Measurements from ENCODE around the gene FSTL3.
A peak's percentile ranks its signal among the peaks of the same experiment; 100 is the strongest.
"Not testable (repeated sequence)": the region's sequence is repeated elsewhere in the genome, so short reads cannot be mapped to it uniquely, and the experiment has no call there.

FSTL3 gene

DNA sequence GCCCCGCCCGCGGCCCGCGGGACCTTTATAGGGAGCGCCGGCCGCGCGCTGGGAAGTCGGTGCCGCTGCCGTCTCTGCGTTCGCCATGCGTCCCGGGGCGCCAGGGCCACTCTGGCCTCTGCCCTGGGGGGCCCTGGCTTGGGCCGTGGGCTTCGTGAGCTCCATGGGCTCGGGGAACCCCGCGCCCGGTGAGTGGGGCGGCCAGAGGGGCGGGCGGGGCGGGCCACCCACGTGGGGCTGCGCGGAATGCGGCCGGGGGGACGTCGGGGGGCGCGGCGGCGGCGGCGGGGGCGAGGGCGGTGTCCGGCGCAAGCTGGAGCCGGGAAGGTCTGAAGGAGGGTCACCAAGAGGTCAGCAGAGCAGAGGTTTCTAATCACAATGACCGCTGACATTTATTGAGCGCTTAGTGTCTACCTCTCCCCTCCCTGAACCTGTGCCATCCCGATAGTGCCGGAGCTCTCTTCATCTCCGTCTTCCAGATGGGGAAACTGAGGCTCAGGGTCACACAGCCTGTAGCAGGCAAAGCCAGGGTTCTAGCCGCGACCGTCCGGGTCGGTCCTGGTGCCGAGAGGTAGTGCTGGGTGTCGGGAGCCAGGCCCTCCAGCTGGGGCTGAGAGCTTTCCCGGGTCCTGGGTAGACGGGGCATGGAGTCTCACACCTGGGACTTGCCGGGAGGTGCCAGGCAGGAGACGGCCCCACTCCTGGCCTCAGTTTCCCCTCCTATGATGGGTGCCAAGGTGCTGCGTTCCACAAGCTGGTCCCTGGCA, at the start of gene FSTL3:
TSS of gene FSTL3 (plus strand) at position 54 of the 767 bp plus-strand sequence. CDS start at position 86, 32 bp downstream.
- H3K9me3 ChIP-seq (ENCODE audit: control insufficient read depth in 1 of 2, low read length in 2 of 2): no peaks in the 10 kb centered on the region
- H3K9ac ChIP-seq (ENCODE audit: low read depth in 1 of 2, low read length in 2 of 2): peak within 1 kb of the TSS; percentile 2 to 69
- peak within 1 kb of the TSS; percentile 41 for H3K27ac ChIP-seq (ENCODE audit: low read depth, low read length)
- H3K4me3 ChIP-seq (ENCODE audit: low read depth in 1 of 2, low read length in 2 of 2): peak within 1 kb of the TSS; percentile 48
- peaks cover 24 to 28% of the 10 kb centered on the region in 2 donors for H3K27me3 ChIP-seq (ENCODE audit: control insufficient read depth in 1 of 2, insufficient read depth in 2 of 2, low read length in 2 of 2)
- H3K4me1 ChIP-seq (ENCODE audit: control insufficient read depth in 1 of 2, insufficient read depth in 2 of 2, low read length in 2 of 2): peaks cover 6 to 18% of the 10 kb centered on the region in 2 donors
- no peaks in the 10 kb centered on the region for H3K36me3 ChIP-seq (ENCODE audit: control insufficient read depth in 1 of 2, insufficient read depth in 2 of 2, low read length in 2 of 2)

- not testable (repeated sequence) for H3K4me1 ChIP-seq (ENCODE audit: control insufficient read depth in 1 of 2, insufficient read depth in 2 of 2, low read length in 2 of 2); H3K27me3 ChIP-seq (ENCODE audit: control insufficient read depth in 1 of 2, insufficient read depth in 2 of 2, low read length in 2 of 2); H3K9me3 ChIP-seq (ENCODE audit: control insufficient read depth in 1 of 2, low read length in 2 of 2); H3K27ac ChIP-seq (ENCODE audit: low read depth, low read length); H3K9ac ChIP-seq (ENCODE audit: low read depth in 1 of 2, low read length in 2 of 2); H3K4me3 ChIP-seq (ENCODE audit: low read depth in 1 of 2, low read length in 2 of 2)
- peaks cover 4 to 49% of the 10 kb centered on the region in 2 donors for H3K36me3 ChIP-seq (ENCODE audit: control insufficient read depth in 1 of 2, insufficient read depth in 2 of 2, low read length in 2 of 2)
These were observed 49.6 kb upstream of the FSTL3 start for GRCh38 chr19:626566-626965.

DNA sequence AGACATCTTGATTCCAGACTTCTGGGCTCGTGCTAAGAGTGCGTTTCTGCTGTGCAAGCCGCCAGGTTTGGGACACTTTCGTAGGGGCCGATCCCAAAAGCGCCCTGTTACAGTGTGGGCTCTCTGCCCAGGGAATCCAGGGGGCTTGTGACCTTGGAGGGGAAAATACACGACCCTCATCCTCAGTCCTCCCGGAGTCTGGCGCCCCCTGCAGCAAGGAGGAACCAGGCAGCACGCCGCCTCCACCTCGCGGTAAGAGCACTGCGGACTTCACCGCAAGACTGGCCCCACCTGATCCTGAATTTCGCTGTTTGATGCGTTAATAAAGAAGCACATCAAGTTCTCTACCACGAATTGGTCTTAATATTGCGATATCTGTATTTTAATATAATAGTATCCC, 48.0 kb upstream of the FSTL3 start:
- no peaks in the 10 kb centered on the region for H3K27me3 ChIP-seq (ENCODE audit: control insufficient read depth in 1 of 2, insufficient read depth in 2 of 2, low read length in 2 of 2)
- peaks cover 4 to 38% of the 10 kb centered on the region in 2 donors for H3K36me3 ChIP-seq (ENCODE audit: control insufficient read depth in 1 of 2, insufficient read depth in 2 of 2, low read length in 2 of 2)

DNA sequence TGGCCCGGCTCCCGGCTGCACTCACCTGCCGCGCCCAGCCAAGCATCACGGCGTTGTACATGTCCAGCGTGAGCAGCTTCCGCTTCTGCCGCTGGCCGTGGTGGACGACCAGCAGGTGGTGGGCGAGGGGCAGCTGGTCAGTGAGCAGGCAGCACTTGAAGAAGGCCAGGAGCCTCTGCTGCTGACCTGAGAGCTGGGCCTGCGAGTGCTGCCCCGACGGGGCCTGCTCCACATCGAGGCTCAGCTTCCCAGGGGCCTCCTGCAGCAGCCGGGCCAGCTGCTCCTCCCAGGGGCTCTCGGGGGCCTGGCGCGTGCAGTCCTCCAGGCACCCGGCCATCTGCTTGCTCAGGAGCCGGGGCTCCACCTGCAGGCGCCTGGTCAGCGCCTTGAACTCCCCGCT, 46.7 kb upstream of the FSTL3 start:
- H3K27ac ChIP-seq (ENCODE audit: low read depth, low read length); H3K4me3 ChIP-seq (ENCODE audit: low read depth in 1 of 2, low read length in 2 of 2); H3K9ac ChIP-seq (ENCODE audit: low read depth in 1 of 2, low read length in 2 of 2); H3K9me3 ChIP-seq (ENCODE audit: control insufficient read depth in 1 of 2, low read length in 2 of 2); H3K27me3 ChIP-seq (ENCODE audit: control insufficient read depth in 1 of 2, insufficient read depth in 2 of 2, low read length in 2 of 2): not testable (repeated sequence)
- peaks cover 4 to 32% of the 10 kb centered on the region in 2 donors for H3K36me3 ChIP-seq (ENCODE audit: control insufficient read depth in 1 of 2, insufficient read depth in 2 of 2, low read length in 2 of 2)
- peaks cover 12 to 16% of the 10 kb centered on the region in 2 donors for H3K4me1 ChIP-seq (ENCODE audit: control insufficient read depth in 1 of 2, insufficient read depth in 2 of 2, low read length in 2 of 2)

More for the DNA sequence above, 48.0 kb upstream of the FSTL3 start:
- no peak overlapping the region for H3K27ac ChIP-seq (ENCODE audit: low read depth, low read length)
- no peak overlapping the region for H3K4me3 ChIP-seq (ENCODE audit: low read depth in 1 of 2, low read length in 2 of 2)
- H3K4me1 ChIP-seq (ENCODE audit: control insufficient read depth in 1 of 2, insufficient read depth in 2 of 2, low read length in 2 of 2): peaks cover 7 to 8% of the 10 kb centered on the region in 2 donors
- no peak overlapping the region for H3K9ac ChIP-seq (ENCODE audit: low read depth in 1 of 2, low read length in 2 of 2)
- H3K9me3 ChIP-seq (ENCODE audit: control insufficient read depth in 1 of 2, low read length in 2 of 2): no peaks in the 10 kb centered on the region

DNA sequence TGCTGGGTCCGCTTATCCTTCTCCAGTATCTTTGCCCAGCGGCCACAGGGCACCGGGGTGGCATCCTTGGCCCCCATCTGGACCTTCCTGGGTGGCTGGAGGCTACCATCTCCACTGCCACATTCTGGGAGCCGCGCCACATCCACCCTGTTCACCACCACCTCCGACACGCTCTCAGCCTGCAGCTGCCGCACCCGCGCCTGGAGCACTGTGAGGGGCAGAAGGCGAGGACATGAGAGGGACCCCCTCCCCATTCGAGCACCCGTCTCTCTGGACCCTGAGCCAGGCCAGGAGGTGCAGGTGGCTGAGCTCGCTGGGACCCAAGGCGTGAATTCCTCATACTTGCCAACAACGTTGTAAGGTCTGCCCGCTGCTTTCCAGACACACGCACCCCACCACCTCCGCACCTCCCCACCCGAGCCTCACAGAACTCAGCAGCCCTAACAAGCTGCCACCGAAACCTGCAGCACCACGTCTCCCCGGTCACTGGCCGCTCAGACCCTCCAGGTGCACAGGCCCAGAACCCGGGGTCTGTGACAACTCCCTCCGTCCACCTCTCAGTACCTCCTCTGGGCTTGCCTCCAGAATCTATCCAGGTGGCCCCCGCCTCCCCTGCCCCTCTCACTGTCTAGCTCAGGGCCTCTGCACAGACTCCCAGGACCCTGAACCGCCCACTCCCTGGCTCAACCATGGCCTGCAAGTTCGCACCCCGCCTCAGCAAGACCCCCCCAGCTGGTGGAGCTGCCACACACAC, 46.1 kb upstream of the FSTL3 start:
- Histone ChIP-seq H3K36me3 (ENCODE audit: control insufficient read depth in 1 of 2, insufficient read depth in 2 of 2, low read length in 2 of 2) (peaks cover 3 to 26% of the 10 kb centered on the region in 2 donors), H3K4me3 (ENCODE audit: low read depth in 1 of 2, low read length in 2 of 2) (no peak overlapping the region), H3K27me3 (ENCODE audit: control insufficient read depth in 1 of 2, insufficient read depth in 2 of 2, low read length in 2 of 2) (no peaks in the 10 kb centered on the region), H3K27ac (ENCODE audit: low read depth, low read length) (no peak overlapping the region), H3K4me1 (ENCODE audit: control insufficient read depth in 1 of 2, insufficient read depth in 2 of 2, low read length in 2 of 2) (peaks cover 12 to 16% of the 10 kb centered on the region in 2 donors), H3K9ac (ENCODE audit: low read depth in 1 of 2, low read length in 2 of 2) (no peak overlapping the region), H3K9me3 (ENCODE audit: control insufficient read depth in 1 of 2, low read length in 2 of 2) (no peaks in the 10 kb centered on the region)

GRCh38 chr19:632579-633067, 43.6 kb upstream of the FSTL3 start:
- Histone ChIP-seq H3K27ac (ENCODE audit: low read depth, low read length) (peak overlapping the region; percentile 56), H3K4me1 (ENCODE audit: control insufficient read depth in 1 of 2, insufficient read depth in 2 of 2, low read length in 2 of 2) (peaks cover 12 to 16% of the 10 kb centered on the region in 2 donors), H3K36me3 (ENCODE audit: control insufficient read depth in 1 of 2, insufficient read depth in 2 of 2, low read length in 2 of 2) (peaks cover 0 to 18% of the 10 kb centered on the region in 2 donors), H3K9me3 (ENCODE audit: control insufficient read depth in 1 of 2, low read length in 2 of 2) (no peaks in the 10 kb centered on the region), H3K27me3 (ENCODE audit: control insufficient read depth in 1 of 2, insufficient read depth in 2 of 2, low read length in 2 of 2) (no peaks in the 10 kb centered on the region), H3K9ac (ENCODE audit: low read depth in 1 of 2, low read length in 2 of 2) (peak overlapping the region; percentile 49 to 71), H3K4me3 (ENCODE audit: low read depth in 1 of 2, low read length in 2 of 2) (peak overlapping the region; percentile 77 to 92)

- H3K27ac ChIP-seq (ENCODE audit: low read depth, low read length): peak within 1 kb of the TSS; percentile 56
- H3K27me3 ChIP-seq (ENCODE audit: control insufficient read depth in 1 of 2, insufficient read depth in 2 of 2, low read length in 2 of 2): no peaks in the 10 kb centered on the region
- peak within 1 kb of the TSS; percentile 77 to 92 for H3K4me3 ChIP-seq (ENCODE audit: low read depth in 1 of 2, low read length in 2 of 2)
- H3K9me3 ChIP-seq (ENCODE audit: control insufficient read depth in 1 of 2, low read length in 2 of 2): no peaks in the 10 kb centered on the region
- peaks cover 12 to 16% of the 10 kb centered on the region in 2 donors for H3K4me1 ChIP-seq (ENCODE audit: control insufficient read depth in 1 of 2, insufficient read depth in 2 of 2, low read length in 2 of 2)
- peaks cover 0 to 15% of the 10 kb centered on the region in 2 donors for H3K36me3 ChIP-seq (ENCODE audit: control insufficient read depth in 1 of 2, insufficient read depth in 2 of 2, low read length in 2 of 2)
- H3K9ac ChIP-seq (ENCODE audit: low read depth in 1 of 2, low read length in 2 of 2): peak within 1 kb of the TSS; percentile 53 to 71
These were observed 43.0 kb upstream of the FSTL3 start, which contains the start of gene POLRMT for GRCh38 chr19:633068-633785. Gene POLRMT (minus strand): TSS chr19:633537. CDS start chr19:633512, 25 bp downstream.

DNA sequence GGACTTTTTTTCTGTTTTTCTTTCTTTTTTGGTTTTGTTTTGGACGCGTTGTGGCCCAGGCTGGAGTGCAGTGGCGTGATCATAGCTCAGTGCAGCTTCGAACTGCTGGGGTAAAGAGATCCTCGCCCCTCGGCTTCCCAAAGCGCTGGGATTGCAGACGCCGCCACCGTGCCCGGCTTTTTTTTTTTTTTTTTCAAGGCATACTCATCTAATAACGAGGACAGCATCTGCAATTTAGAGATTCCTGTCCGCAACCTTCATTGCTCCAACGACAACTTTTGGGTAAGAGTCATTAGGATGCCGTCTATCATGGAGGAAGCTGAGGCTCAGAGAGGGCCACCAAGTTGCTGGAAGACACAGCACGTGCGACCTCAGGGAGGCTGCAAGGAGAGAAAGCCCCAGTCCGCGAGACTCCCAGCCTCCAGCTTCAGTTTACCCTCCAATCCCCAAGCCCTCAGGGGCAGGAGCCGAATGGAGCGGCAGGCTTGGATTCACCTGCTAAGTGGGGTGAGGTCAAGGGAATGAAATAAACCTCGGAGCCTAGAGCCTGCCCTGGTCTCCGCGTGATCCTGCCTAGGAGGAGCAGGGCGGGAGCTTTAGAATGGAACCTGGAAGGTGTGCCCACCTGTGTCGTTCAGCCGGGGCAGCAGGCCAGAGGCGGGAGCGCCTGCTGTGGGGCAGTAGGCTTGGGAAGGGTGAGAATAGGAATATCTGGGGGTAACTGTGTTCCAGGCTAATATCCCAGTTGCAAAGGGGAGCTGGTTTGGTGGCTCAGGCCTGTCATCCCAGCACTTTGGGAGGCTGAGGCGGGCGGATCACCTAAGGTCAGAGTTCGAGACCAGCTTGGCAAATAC, 42.2 kb upstream of the FSTL3 start:
- Histone ChIP-seq H3K9me3 (ENCODE audit: control insufficient read depth in 1 of 2, low read length in 2 of 2) (no peaks in the 10 kb centered on the region), H3K4me3 (ENCODE audit: low read depth in 1 of 2, low read length in 2 of 2) (peak overlapping the region; percentile 77 to 82), H3K27ac (ENCODE audit: low read depth, low read length) (no peak overlapping the region), H3K36me3 (ENCODE audit: control insufficient read depth in 1 of 2, insufficient read depth in 2 of 2, low read length in 2 of 2) (peaks cover 0 to 8% of the 10 kb centered on the region in 2 donors), H3K9ac (ENCODE audit: low read depth in 1 of 2, low read length in 2 of 2) (peak overlapping the region; percentile 53 to 66), H3K27me3 (ENCODE audit: control insufficient read depth in 1 of 2, insufficient read depth in 2 of 2, low read length in 2 of 2) (no peaks in the 10 kb centered on the region), H3K4me1 (ENCODE audit: control insufficient read depth in 1 of 2, insufficient read depth in 2 of 2, low read length in 2 of 2) (peaks cover 18 to 22% of the 10 kb centered on the region in 2 donors)

GRCh38 chr19:634975-635652, 41.1 kb upstream of the FSTL3 start:
- H3K27ac ChIP-seq (ENCODE audit: low read depth, low read length): no peak overlapping the region
- H3K36me3 ChIP-seq (ENCODE audit: control insufficient read depth in 1 of 2, insufficient read depth in 2 of 2, low read length in 2 of 2): peaks cover 0 to 3% of the 10 kb centered on the region in 2 donors
- H3K9me3 ChIP-seq (ENCODE audit: control insufficient read depth in 1 of 2, low read length in 2 of 2): no peaks in the 10 kb centered on the region
- no peaks in the 10 kb centered on the region for H3K27me3 ChIP-seq (ENCODE audit: control insufficient read depth in 1 of 2, insufficient read depth in 2 of 2, low read length in 2 of 2)
- H3K9ac ChIP-seq (ENCODE audit: low read depth in 1 of 2, low read length in 2 of 2): no peak overlapping the region
- no peak overlapping the region for H3K4me3 ChIP-seq (ENCODE audit: low read depth in 1 of 2, low read length in 2 of 2)
- peaks cover 22 to 26% of the 10 kb centered on the region in 2 donors for H3K4me1 ChIP-seq (ENCODE audit: control insufficient read depth in 1 of 2, insufficient read depth in 2 of 2, low read length in 2 of 2)
